HG03520 (cell line): ENCODE measurements around the gene CAPN10.

Experiments used
- ATAC-seq: cut with Tn5 transposase; IDR thresholded peaks from one replicate; pipeline ENCODE4 v1.9.1; 2021; ENCODE audit warnings: mild to moderate bottlenecking, moderate library complexity; ENCODE audit not compliant: unreplicated experiment

Gene CAPN10

GRCh38 chr2:240588669-240589068 lies 2.1 kb downstream of the CAPN10 start:
- ATAC-seq: no peak

DNA sequence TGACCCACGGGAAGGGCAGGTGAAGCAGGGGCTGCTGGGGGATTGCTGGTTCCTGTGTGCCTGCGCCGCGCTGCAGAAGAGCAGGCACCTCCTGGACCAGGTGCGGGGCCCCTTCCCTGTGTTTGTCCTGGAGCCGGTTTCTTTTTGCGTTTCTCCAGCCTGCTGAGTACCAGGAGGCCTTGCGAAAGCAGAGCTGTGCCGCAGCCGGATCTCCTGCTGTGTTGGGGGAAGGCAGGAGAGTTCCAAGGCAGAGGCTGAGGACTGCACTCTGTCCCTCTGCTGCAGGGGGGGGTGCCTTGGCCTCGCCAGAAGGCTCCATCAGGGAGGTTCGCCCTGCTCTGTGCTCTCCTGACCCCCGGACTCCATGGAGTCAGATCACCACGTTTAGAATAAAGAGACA lies 2.8 kb downstream of the CAPN10 start:
- ATAC-seq: no peak

DNA sequence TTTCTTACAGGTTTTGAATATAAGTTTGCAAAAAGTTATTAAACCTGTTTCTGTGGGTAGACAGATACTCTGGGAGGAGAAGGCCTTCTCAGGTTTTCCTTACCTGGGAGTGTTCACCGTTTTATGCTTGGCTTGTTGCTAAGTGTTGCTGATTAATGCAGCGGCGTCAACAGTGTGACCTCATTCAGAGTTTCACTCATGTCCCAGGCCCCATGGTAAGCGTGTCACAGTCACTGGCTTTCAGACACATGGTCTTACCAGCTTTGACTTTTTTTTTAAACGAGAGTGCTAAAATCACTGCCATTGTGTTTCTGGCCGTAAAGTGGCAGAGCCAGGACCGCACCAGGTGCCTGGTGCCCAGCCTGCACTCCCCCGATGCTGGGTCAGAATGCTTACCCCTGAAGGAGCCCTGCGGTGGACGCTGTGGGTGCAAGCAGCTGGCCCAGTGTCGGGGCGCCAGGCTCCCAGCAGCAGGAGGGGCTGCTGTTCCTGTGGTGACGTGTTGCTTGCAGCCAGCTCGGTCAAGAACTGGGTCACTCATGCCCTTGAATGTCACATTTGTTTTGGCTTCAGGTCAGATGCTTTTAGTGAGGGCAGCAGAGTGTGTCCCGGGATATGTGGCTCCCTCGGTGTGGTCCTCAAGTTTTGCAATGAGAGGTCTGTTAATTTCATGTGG lies 3.5 kb downstream of the CAPN10 start:
- no peak for ATAC-seq

GRCh38 chr2:240590681-240591111 lies 4.2 kb downstream of the CAPN10 start:
- ATAC-seq: no peak

DNA sequence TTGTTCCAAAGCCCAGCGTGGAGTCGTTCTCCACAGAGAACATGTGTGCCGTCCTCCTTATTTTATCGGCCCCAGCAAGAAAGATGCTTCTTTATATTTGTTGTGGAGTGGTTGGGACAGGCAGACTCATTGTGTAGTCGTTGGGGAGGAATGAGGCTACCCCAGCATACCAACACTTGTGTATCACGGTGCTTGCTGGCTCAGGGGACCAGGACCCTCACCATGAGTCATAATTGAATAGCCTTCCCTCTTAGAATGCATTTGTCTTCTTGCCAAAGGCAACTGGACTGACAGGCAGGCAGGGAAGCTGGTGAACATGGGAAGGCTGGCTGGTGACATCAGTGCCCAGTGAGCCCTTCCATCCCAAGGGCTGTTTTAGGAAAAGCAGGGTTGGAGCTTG lies 4.7 kb downstream of the CAPN10 start:
- no peak for ATAC-seq

GRCh38 chr2:240591784-240592183 lies 5.2 kb downstream of the CAPN10 start:
- no peak for ATAC-seq

- ATAC-seq: no peak
Observed at GRCh38 chr2:240593026-240593702, 6.6 kb downstream of the CAPN10 start.

- ATAC-seq: no peak
Observed at GRCh38 chr2:240593703-240594451, 7.3 kb downstream of the CAPN10 start.

DNA sequence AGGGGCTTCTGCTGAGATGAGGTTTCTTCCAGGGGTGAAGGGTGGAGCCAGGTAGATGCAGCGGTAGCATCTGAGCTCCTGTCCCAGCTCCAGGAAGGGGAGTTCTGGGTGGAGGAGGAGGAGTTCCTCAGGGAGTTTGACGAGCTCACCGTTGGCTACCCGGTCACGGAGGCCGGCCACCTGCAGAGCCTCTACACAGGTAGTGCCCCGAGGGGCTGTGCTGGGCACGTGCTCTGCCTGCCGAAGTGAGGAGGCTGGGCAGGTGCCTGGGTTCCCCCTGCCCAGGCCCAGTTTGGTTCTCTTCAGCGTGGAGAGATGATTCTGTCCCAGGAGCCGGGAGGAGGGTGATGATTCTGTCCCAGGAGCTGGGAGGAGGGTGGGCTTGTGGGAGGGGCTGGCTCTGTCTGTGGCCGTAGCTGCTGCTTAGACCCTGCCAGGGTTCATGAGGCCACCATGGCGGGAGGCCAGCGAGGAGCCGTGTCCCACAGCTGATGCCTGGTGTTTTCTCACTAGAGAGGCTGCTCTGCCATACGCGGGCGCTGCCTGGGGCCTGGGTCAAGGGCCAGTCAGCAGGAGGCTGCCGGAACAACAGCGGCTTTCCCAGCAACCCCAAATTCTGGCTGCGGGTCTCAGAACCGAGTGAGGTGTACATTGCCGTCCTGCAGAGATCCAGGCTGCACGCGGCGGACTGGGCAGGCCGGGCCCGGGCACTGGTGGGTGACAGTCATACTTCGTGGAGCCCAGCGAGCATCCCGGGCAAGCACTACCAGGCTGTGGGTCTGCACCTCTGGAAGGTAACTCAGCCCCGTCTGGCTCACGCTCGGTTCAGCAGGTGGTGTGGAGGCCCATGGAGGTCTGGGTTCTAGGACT lies 8.2 kb downstream of the CAPN10 start:
- no peak for ATAC-seq

DNA sequence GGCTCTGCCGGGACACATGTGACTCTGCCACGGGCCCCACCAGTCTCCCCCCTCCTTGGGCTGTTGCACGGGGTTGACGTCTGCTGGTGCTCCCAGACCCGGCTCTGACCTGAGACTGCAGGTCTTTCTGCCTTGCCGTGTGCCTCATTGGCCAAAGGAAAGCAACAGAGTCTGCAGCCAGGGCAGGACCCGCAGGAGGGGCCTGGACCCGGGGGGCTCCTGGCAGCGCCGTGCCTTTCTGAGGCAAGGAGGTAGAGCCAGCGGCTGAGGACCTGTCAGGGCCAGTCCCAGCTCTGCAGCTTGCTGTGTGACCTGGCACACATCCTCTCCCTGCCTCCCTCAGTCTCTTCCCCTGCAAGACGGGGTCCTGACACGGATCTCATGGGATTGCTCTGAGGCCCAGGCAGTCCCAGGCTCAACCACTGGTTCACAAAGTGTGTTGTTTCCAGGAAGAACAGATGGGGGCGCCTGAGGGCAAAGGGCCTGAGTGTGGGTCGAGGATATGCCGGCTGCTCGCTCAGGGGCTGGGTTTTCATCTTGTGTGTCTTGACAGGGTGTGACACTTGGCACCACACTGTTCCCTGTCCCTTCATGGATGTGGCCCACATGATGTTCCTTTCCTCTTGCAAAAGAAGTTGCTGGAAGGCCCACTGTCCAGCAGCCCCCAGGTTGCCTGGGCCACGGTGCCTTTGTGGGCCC lies 9.0 kb downstream of the CAPN10 start:
- ATAC-seq: no peak

DNA sequence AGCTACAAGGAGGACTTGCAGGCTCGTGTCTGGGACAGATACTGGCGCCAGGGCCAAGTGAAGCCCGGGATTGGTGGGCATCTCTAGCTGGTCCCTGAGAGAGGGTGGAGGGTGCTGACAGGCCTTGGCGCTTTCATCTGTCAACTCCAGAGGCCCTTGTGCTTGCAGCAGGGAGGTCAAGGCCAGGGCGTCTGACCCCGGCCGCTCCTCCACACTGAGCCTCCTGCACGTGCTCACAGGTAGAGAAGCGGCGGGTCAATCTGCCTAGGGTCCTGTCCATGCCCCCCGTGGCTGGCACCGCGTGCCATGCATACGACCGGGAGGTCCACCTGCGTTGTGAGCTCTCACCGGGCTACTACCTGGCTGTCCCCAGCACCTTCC lies 9.5 kb downstream of the CAPN10 start:
- ATAC-seq: no peak

DNA sequence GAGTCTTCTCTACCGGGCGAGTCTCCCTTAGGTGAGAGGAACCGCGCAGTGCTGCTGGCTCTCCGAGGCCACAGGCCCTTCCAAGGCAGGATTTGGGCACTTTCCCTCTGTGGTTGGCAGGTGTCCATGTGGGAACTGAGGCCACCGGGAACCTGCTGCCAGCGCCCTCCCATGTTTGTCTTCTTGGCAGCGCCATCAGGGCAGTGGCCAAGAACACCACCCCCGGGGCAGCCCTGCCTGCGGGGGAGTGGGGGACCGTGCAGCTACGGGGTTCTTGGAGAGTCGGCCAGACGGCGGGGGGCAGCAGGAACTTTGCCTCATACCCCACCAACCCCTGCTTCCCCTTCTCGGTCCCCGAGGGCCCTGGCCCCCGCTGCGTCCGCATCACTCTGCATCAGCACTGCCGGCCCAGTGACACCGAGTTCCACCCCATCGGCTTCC lies 10.0 kb downstream of the CAPN10 start:
- no peak for ATAC-seq

GRCh38 chr2:240597054-240597418 lies 10.5 kb downstream of the CAPN10 start:
- no peak for ATAC-seq

DNA sequence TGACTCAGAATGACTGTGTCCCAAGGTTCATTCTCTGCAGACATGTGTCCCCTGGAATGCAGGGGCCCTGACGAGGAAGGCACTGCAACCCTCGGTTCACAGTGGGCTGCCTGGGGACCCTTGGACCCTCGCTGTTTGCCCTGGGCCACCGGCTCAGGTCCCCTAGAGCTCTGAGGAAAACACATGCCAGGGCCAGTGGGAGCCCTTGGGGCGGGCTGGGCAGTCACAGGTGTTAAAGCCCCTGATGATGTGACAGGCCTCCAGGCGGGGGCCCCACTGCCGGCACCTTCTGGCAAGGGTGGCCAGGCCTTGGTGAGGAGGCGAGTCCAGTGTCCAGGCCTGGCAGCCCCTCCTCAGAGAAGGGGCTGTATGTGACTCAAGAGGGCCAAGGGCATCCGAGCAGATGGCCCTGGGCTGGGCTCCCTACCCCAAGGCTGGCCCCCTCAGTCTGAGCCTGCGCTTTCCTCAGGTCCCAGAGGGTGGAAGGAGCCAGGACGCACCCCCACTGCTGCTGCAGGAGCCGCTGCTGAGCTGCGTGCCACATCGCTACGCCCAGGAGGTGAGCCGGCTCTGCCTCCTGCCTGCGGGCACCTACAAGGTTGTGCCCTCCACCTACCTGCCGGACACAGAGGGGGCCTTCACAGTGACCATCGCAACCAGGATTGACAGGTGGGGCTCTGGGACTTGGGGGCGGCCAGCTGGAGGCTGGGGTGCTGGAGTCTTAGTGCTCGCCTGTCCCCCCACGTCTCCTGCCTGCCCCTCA lies 11.1 kb downstream of the CAPN10 start:
- ATAC-seq: no peak

DNA sequence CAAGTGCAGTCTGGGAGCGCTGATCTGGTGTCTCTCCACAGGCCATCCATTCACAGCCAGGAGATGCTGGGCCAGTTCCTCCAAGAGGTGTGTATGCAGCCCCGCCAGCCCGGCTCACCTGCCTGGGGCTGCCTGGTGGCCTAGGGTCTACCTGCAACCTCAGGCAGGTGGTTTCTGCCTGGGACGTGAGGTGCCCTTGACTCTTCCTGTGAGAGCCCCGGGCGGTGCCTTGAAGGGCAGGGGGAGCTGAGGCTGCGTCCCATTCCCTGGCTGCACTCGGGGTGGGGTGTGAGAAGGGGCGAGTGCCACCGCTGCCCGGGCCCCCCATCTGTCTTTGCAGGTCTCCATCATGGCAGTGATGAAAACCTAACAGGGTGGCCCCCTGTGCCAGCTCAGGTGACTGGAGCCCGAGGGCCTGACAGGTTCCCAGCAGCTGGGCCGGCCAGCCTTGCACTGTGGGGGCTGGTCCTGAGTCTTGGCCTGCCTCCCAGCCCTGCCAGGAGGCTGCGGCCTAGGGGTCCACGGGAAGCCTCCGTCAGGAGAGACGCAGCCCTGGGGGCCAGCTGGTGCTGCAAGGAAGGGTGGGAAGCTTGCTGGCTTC lies 11.9 kb downstream of the CAPN10 start:
- no peak for ATAC-seq

GRCh38 chr2:240599141-240599583 lies 12.6 kb downstream of the CAPN10 start:
- ATAC-seq: no peak

GRCh38 chr2:240600451-240600961 lies 14.0 kb downstream of the CAPN10 start:
- no peak for ATAC-seq

DNA sequence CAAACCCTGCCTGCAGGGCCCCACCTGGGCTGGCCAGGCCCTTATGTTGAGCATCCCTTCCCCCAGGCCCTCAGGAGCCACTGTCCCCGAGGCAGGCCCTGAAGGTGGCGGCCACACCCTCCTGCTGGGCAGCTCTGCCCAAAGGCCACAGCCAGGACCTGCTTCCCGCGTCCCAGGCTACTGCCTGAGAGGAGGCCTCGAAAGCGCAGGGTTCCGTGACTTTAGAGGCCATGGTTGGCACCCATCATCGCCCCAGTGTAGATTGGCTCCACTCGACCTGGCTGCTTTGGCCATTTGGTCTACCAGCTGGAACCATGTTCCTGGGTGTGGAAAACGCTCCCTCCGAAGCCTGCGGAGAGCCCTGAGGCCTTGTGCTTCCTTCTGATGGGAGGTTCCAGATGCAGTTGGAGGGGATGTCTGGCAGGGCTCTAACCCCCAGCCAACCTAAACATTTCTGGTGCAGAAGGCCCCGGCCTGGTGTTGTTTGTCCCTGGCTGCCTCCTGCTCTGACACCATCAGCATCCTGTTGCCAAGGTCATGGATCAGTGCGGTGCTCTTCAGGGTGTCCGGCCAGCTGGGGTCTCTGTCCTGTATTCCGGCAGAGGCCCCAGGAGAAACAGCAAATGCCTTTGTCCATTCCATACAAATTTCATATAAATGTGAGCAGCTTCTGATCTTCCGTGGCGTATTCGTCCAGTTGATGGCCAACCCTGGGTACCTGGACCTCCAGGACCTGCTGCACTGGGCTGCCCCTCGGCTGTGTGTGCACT lies 14.7 kb downstream of the CAPN10 start:
- no peak for ATAC-seq
